Hematopoietic multipotent progenitor cell treated with erythropoietin and hydrocortisone succinate and interleukin-3 and kit ligand, for 4 days (in vitro differentiated cells): ENCODE results near the gene IL1F10.
A peak's percentile ranks its signal among the peaks of the same experiment; 100 is the strongest.

Experiments used
- DNase-seq: peaks from one replicate; pipeline ENCODE4 v3.0.0-alpha.2; 2015

IL1F10 gene

GRCh38 chr2:113114224-113114945 lies 46.6 kb downstream of the IL1F10 start:
- DNase-seq = no peak

DNA sequence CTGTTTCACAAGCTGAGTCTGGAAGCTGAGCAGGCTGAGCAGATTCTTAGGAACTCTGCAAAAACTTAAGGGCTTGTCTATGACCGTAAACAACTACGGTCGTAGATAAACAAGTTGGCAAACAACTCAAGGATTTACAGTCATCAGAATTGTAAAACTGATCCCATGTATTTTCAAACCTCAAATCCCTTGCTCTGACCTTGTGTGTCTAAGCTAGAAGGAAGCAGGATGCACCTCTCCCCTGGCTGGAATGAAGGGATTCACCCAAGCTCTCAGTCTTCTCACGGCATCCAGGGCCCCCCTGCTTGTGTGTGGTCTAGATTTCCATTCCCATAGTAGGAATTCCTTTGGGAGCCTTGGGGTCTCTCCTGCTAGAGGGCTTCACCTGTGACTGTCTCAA lies 47.2 kb downstream of the IL1F10 start:
- DNase-seq = no peak

- peak; percentile 50 for DNase-seq
Measured at GRCh38 chr2:113116100-113116958, 48.6 kb downstream of the IL1F10 start.

GRCh38 chr2:113117541-113118262 lies 49.9 kb downstream of the IL1F10 start:
- peak; percentile 94 for DNase-seq

DNA sequence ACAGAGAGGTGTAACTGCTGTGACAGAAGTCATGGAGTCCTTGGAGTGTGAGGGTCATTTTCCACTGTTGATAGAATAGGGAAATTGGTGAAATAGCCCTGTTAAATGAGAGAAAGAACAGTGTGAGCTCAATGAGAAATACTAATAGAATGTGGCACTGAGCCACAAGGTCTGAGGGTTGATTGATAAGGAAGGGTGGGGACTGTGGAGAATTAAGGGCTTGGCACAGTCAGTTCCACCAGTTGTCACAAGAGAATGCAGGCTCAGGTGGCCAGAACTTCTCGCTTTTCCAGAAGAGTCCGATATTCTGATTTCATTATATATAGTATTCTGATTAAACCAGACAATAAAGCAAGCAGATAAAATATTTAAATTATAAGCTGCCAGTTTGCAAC lies 50.5 kb downstream of the IL1F10 start:
- DNase-seq = peak; percentile 71

GRCh38 chr2:113119111-113119510 lies 51.3 kb downstream of the IL1F10 start:
- DNase-seq = peak; percentile 61

DNA sequence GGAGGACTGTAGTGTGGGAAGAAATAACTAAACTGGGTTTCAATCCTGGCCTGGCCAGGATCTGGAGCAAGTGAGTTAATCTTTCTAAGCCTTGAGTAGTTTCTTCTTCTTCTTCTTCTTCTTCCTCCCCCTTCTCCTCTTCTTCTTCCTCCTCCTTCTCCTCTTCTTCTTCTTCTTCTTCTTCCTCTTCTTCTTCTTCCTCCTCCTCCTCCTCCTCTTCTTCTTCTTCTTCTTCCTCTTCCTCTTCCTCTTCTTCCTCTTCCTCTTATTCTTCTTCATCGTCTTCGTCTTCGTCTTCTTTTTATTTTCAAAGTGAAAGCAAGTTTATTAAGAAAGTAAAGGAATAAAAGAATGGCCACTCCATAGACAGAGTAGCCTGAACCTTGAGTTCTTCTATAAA lies 53.1 kb downstream of the IL1F10 start:
- DNase-seq = no peak

DNA sequence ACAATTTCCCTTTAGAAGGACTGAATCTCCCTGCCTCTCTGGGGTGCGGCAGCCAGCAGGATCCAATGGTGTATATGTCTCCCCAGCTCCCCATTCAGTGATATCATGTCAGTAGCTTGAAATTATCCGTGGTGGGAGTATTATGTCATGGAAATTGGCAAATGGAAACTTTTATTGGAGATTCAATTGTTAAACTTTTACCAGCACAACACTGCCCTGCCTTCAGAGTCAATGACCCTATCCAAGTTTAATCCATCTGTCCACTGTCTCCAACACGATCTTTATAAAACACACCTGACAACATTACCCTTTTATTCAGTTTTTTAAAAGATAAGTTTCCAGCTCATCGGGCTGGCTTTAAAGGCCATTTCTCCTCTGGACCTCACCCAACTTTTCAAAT lies 54.6 kb downstream of the IL1F10 start:
- no peak for DNase-seq

GRCh38 chr2:113123726-113124125 lies 56.0 kb downstream of the IL1F10 start:
- DNase-seq = peak; percentile 9

DNA sequence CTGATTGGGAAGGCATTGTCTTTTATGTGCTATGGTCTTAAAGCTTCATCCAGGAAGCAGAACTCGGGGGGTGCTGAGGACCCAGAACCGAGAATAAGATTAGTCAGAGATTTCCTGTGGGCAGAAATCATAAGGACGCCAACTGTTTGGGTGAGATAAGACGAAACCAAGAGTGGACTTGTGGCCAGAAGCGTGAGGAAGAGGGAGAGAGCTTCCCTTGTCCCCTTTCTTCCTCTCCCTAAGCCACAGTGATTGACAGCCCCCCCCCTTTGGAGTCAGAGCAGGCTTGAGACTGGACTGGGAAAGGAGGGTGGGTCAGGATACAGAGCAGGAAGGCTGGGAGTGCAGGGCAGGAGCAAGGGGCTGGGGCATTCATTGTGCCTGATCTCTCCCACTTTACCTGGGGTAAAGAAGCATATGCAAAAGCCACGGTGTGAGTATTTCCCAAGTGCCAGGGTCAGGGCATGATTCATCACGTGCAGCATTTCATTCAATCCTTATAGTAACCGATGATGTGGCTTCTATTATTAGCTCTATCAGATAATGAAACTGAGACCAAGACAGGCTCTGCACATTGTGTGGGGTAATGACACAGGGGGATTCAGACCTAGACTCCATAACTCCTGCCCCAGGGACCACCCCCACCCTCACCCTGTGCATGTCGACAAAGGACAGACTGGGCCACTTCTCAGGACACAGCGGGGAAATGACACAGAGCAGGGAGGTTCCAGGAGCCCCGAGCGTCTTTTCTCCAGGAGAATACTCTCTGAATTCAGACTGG lies 56.6 kb downstream of the IL1F10 start:
- DNase-seq = peak; percentile 86
